HepG2 (cell line): ENCODE measurements around the gene CBLB.

Source experiments
- ZNF329 ChIP-seq: sonication (generic); formaldehyde crosslinking; IDR thresholded peaks from 2 replicates; pipeline ENCODE4 v1.9.0; 2021; ENCODE audit warnings: low read depth, mild to moderate bottlenecking, missing genetic modification reagents
- TF ChIP-seq, protein P1 (sequence below): sonication (generic); formaldehyde crosslinking; IDR thresholded peaks from 2 replicates; pipeline ENCODE4 v1.4.0; 2020; ENCODE audit warnings: missing genetic modification reagents, mild to moderate bottlenecking, borderline replicate concordance

DNA sequence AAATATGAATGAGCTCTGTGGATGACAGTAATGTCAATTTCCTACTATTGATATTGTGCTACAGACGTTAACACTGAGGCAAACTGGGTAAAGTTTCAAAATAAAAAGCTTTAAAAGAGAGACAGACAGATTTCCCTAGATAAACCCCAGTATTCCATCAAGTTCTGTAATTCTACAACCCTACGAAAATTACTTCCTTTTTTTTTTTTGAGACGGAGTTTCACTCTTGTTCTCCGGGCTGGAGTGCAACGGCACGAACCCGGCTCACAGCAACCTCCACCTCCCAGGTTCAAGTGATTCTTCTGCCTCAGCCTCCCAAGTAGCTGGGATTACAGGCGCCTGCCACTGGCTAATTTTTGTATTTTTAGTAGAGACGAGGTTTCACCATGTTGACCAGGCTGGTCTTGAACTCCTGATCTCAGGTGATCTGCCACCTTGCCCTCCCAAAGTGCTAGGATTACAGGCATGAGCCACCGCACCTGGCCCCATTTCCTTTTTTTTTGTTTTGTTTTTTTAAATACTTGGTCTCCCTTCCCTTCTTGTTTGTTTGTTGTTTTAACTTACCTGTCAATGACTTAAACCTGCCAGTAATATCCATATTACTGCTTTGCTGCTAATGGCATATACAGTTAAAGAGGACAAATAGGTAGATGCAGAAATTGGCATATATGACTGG lies 57.2 kb downstream of the CBLB start:
- TF ChIP-seq, protein P1, sequence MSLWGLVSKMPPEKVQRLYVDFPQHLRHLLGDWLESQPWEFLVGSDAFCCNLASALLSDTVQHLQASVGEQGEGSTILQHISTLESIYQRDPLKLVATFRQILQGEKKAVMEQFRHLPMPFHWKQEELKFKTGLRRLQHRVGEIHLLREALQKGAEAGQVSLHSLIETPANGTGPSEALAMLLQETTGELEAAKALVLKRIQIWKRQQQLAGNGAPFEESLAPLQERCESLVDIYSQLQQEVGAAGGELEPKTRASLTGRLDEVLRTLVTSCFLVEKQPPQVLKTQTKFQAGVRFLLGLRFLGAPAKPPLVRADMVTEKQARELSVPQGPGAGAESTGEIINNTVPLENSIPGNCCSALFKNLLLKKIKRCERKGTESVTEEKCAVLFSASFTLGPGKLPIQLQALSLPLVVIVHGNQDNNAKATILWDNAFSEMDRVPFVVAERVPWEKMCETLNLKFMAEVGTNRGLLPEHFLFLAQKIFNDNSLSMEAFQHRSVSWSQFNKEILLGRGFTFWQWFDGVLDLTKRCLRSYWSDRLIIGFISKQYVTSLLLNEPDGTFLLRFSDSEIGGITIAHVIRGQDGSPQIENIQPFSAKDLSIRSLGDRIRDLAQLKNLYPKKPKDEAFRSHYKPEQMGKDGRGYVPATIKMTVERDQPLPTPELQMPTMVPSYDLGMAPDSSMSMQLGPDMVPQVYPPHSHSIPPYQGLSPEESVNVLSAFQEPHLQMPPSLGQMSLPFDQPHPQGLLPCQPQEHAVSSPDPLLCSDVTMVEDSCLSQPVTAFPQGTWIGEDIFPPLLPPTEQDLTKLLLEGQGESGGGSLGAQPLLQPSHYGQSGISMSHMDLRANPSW (CRISPR knock-in tag), result no peak
- TF ChIP-seq ZNF329 (CRISPR knock-in tag), result no peak
